ENCODE data around the gene OR10D3. TPM values are rescaled to one million over a fixed set of nuclear protein-coding genes. Genes with fewer than 3 reads are reported as not detected.
"Not testable (repeated sequence)": the region's sequence is repeated elsewhere in the genome, so short reads cannot be mapped to it uniquely, and the experiment has no call there.

The OR10D3 gene
- total and polyA plus RNA-seq, 8 donors, result not detected

DNA sequence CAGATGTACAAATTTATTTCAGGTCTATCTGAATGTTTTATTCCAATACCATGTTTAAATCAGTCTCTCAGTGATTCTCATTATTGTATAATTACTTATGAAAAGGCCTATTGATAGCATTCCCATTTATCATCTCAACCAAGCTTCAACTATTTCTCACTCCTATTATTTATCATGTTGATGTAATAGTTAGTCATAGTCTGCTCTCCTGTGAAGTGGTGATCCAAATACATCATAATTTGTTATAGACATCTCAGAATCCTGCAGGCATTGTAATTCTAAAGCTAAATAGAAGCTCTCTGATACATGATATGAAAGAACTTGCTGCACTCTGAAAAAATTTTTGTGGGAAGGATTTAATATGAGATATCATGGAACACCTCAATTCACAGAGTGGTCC is 36.0 kb downstream of the OR10D3 start:
- intact Hi-C loops (cut with DNase I; ENCODE audit: low total_unique reads), result no loop called here
- H3K36me3 ChIP-seq, result no peaks in the 10 kb centered on the region
- H3K4me3 ChIP-seq, result no peak overlapping the region
- no peak for TF ChIP-seq EP300 (IDR thresholded peaks at IDR 0.05)
- no peak for DNase-seq
- H3K27ac ChIP-seq, result no peak overlapping the region
- no peaks in the 10 kb centered on the region for H3K4me1 ChIP-seq
- H3K9me3 ChIP-seq, result no peaks in the 10 kb centered on the region
- H3K27me3 ChIP-seq, result no peaks in the 10 kb centered on the region

DNA sequence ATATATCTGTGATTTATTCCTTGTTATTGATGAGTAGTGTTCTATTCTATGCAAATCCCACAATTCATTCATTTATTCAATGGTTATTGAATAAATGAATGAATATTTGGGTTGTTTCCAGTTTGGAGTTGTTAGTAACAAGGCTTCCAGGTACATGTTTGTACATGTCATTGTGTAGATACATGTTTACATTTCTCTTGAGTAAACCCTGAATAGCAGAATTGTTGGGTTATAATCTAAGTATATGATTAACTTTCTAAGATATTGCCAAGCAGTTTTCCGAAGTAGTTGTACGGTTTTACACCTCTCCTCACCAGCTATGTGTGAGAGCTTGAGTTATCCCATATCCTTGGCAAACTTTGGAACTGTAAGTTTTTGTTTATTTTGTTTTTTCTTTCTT is 39.3 kb downstream of the OR10D3 start:
- Histone ChIP-seq H3K4me1 (no peaks in the 10 kb centered on the region), H3K4me3 (no peak overlapping the region), H3K27ac (no peak overlapping the region), H3K9me3 (no peaks in the 10 kb centered on the region), H3K27me3 (no peaks in the 10 kb centered on the region), H3K36me3 (no peaks in the 10 kb centered on the region)
- intact Hi-C loops (cut with DNase I; ENCODE audit: low total_unique reads), result no loop called here
- DNase-seq, result no peak
- WGBS, 5 donors, result 30 to 57% (median 47%) methylated on average over 2 of the region's 2 CpGs
- TF ChIP-seq POLR2AphosphoS5 (IDR thresholded peaks at IDR 0.05) (no peak), EP300 (IDR thresholded peaks at IDR 0.05) (no peak), POLR2A (IDR thresholded peaks at IDR 0.05) (no peak)
- TF ChIP-seq, protein P1, sequence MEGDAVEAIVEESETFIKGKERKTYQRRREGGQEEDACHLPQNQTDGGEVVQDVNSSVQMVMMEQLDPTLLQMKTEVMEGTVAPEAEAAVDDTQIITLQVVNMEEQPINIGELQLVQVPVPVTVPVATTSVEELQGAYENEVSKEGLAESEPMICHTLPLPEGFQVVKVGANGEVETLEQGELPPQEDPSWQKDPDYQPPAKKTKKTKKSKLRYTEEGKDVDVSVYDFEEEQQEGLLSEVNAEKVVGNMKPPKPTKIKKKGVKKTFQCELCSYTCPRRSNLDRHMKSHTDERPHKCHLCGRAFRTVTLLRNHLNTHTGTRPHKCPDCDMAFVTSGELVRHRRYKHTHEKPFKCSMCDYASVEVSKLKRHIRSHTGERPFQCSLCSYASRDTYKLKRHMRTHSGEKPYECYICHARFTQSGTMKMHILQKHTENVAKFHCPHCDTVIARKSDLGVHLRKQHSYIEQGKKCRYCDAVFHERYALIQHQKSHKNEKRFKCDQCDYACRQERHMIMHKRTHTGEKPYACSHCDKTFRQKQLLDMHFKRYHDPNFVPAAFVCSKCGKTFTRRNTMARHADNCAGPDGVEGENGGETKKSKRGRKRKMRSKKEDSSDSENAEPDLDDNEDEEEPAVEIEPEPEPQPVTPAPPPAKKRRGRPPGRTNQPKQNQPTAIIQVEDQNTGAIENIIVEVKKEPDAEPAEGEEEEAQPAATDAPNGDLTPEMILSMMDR (IDR thresholded peaks at IDR 0.05), result no peak

DNA sequence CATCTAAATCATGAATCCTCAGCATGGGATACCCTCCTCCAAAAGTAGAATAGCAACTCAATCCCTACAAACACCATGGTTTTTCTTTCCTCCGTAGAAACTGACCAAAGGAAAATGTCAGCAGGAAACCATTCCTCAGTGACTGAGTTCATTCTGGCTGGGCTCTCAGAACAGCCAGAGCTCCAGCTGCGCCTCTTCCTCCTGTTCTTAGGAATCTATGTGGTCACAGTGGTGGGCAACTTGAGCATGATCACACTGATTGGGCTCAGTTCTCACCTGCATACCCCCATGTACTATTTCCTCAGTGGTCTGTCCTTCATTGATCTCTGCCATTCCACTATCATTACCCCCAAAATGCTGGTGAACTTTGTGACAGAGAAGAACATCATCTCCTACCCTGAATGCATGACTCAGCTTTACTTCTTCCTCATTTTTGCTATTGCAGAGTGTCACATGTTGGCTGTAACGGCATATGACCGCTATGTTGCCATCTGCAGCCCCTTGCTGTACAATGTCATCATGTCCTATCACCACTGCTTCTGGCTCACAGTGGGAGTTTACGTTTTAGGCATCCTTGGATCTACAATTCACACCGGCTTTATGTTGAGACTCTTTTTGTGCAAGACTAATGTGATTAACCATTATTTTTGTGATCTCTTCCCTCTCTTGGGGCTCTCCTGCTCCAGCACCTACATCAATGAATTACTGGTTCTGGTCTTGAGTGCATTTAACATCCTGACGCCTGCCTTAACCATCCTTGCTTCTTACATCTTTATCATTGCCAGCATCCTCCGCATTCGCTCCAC is 41.7 kb downstream of the OR10D3 start:
- H3K4me1 ChIP-seq; intact Hi-C loops (cut with DNase I; ENCODE audit: low total_unique reads); H3K36me3 ChIP-seq; H3K27me3 ChIP-seq; H3K27ac ChIP-seq; H3K9me3 ChIP-seq; DNase-seq; H3K4me3 ChIP-seq: not testable (repeated sequence)
- WGBS, 5 donors, result 56 to 75% (median 68%) methylated on average over 9 of the region's 9 CpGs

DNA sequence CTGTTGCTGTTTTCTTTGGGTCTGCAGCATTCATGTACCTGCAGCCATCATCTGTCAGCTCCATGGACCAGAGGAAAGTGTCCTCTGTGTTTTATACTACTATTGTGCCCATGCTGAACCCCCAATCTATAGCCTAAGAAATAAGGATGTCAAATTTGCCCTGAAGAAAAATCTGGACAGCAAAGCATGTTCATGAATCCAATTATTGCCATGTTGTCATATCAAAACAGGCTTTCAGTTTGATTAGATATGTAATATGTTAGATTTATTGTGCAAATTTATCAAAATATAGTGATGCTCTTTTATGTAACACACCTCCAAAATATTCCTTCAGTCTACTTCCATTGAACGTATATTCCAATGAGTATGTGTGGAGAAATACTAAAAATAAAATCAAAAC is 42.3 kb downstream of the OR10D3 start:
- intact Hi-C loops (cut with DNase I; ENCODE audit: low total_unique reads), result no loop called here
- no peak for DNase-seq
- H3K4me3 ChIP-seq, result no peak overlapping the region
- H3K9me3 ChIP-seq, result no peaks in the 10 kb centered on the region
- 78 to 93% (median 83%) methylated on average over 1 of the region's 1 CpG for WGBS, 5 donors
- no peaks in the 10 kb centered on the region for H3K27me3 ChIP-seq
- no peak overlapping the region for H3K27ac ChIP-seq
- no peak for TF ChIP-seq POLR2A (IDR thresholded peaks at IDR 0.05)
- no peaks in the 10 kb centered on the region for H3K36me3 ChIP-seq
- no peaks in the 10 kb centered on the region for H3K4me1 ChIP-seq

DNA sequence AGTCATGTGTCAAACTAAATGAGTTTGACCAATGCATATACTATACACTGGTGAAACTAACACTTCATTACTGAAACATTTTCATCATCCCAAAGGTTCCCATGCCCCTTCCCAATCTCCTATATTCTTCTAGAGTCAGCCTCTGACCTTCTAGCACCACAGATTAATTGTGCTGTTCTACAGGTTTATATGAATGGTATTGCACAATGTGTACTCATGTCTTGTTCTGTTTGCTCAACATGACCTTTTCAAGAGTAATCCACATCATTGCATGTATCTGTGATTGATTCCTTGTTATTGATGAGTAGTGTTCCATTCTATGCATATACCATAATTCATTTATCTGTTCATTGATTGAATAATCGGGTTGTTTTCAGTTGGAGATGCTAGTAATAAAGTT is 50.2 kb downstream of the OR10D3 start:
- Histone ChIP-seq H3K4me3 (no peak overlapping the region), H3K4me1 (no peaks in the 10 kb centered on the region), H3K27ac (no peak overlapping the region), H3K27me3 (no peaks in the 10 kb centered on the region), H3K36me3 (no peaks in the 10 kb centered on the region), H3K9me3 (no peaks in the 10 kb centered on the region)
- TF ChIP-seq POLR2A (IDR thresholded peaks at IDR 0.05) (no peak), EP300 (IDR thresholded peaks at IDR 0.05) (no peak), POLR2AphosphoS5 (IDR thresholded peaks at IDR 0.05) (no peak)
- TF ChIP-seq, protein P1 (IDR thresholded peaks at IDR 0.05), result no peak
- intact Hi-C loops (cut with DNase I; ENCODE audit: low total_unique reads), result no loop called here
- DNase-seq, result peak in 1 of 2 donors; percentile 5
- WGBS, 5 donors, result 0 to 87% (median 37%) methylated on average over 1 of the region's 1 CpG

Other genes with a start within 250 kb of the OR10D3 start
- gene OR4D5, start 243.7 kb upstream of the OR10D3 start, total RNA-seq, result 1 to 10 TPM in 1 of 5 donors, not detected in 4; 4.4 TPM
- gene OR4D5, start 243.7 kb upstream of the OR10D3 start, polyA plus RNA-seq, result not detected
- gene OR6T1, start 239.5 kb upstream of the OR10D3 start, total RNA-seq, result not detected
- not detected for gene OR6T1, start 239.5 kb upstream of the OR10D3 start, polyA plus RNA-seq
- gene OR10S1, start 205.6 kb upstream of the OR10D3 start, total RNA-seq, result not detected
- gene OR10S1, start 205.6 kb upstream of the OR10D3 start, polyA plus RNA-seq, result not detected
- gene OR10G6, start 188.2 kb upstream of the OR10D3 start, total RNA-seq, result not detected
- not detected for gene OR10G6, start 188.2 kb upstream of the OR10D3 start, polyA plus RNA-seq
- 1 to 10 TPM in 1 of 5 donors, under 1 TPM in 1, not detected in 3; 0.73 to 1.2 TPM for gene OR10G4, start 170.3 kb upstream of the OR10D3 start, total RNA-seq
- not detected for gene OR10G4, start 170.3 kb upstream of the OR10D3 start, polyA plus RNA-seq
- gene OR10G9, start 160.3 kb upstream of the OR10D3 start, total RNA-seq, result under 1 TPM in 1 of 5 donors, not detected in 4; 0.73 TPM
- gene OR10G9, start 160.3 kb upstream of the OR10D3 start, polyA plus RNA-seq, result not detected
- not detected for gene OR10G8, start 156.5 kb upstream of the OR10D3 start, total RNA-seq
- not detected for gene OR10G8, start 156.5 kb upstream of the OR10D3 start, polyA plus RNA-seq
- not detected for gene OR10G7, start 142.0 kb upstream of the OR10D3 start, total RNA-seq
- gene OR10G7, start 142.0 kb upstream of the OR10D3 start, polyA plus RNA-seq, result not detected
- 100 to 1,000 TPM in 1 of 5 donors, 10 to 100 TPM in 4; 15.4 to 111 (median 39.7) TPM for gene VWA5A, start 67.9 kb upstream of the OR10D3 start, total RNA-seq
- gene VWA5A, start 67.9 kb upstream of the OR10D3 start, polyA plus RNA-seq, result 10 to 100 TPM; 10.1 to 24.1 (median 17.1) TPM
- not detected for gene OR8G1, start 57.8 kb downstream of the OR10D3 start, total RNA-seq
- gene OR8G1, start 57.8 kb downstream of the OR10D3 start, polyA plus RNA-seq, result not detected
- not detected for gene OR8G5, start 73.0 kb downstream of the OR10D3 start, total RNA-seq
- gene OR8G5, start 73.0 kb downstream of the OR10D3 start, polyA plus RNA-seq, result not detected
- not detected for gene OR8D1, start 130.6 kb downstream of the OR10D3 start, total RNA-seq
- not detected for gene OR8D1, start 130.6 kb downstream of the OR10D3 start, polyA plus RNA-seq
- gene OR8D2, start 136.9 kb downstream of the OR10D3 start, total RNA-seq, result not detected
- not detected for gene OR8D2, start 136.9 kb downstream of the OR10D3 start, polyA plus RNA-seq
- gene OR8B2, start 201.2 kb downstream of the OR10D3 start, total RNA-seq, result not detected
- not detected for gene OR8B2, start 201.2 kb downstream of the OR10D3 start, polyA plus RNA-seq
- not detected for gene OR8B3, start 215.7 kb downstream of the OR10D3 start, total RNA-seq
- gene OR8B3, start 215.7 kb downstream of the OR10D3 start, polyA plus RNA-seq, result not detected
- gene OR8B4, start 241.5 kb downstream of the OR10D3 start, total RNA-seq, result not detected
- gene OR8B4, start 241.5 kb downstream of the OR10D3 start, polyA plus RNA-seq, result not detected

Data from stomach (tissue), 9 donors.